Activated T-helper 17 cell treated with anti-CD3 and anti-CD28 coated beads, Interleukin-2, amount 50 U/mL, for 72 hours (primary cell): ENCODE results near the gene SHMT1. TPM values are rescaled to one million over a fixed set of nuclear protein-coding genes. Genes with fewer than 3 reads are reported as not detected.
A peak's percentile ranks its signal among the peaks of the same experiment; 100 is the strongest.
"Not testable (repeated sequence)": the region's sequence is repeated elsewhere in the genome, so short reads cannot be mapped to it uniquely, and the experiment has no call there.

Experiments
- ATAC-seq: fragments of 150-1000 bp; cut with Tn5 transposase; replicated peaks from 2 replicates; pipeline ENCODE4 v1.10.0; 2021; ENCODE audit warnings: mild to moderate bottlenecking, moderate library complexity
- H3K27ac Mint-ChIP-seq: one replicate; pipeline ENCODE4 v1.8.0; 2022; ENCODE audit warnings: mixed read lengths
- H3K27me3 Mint-ChIP-seq: one replicate; pipeline ENCODE4 v1.8.0; 2022; ENCODE audit warnings: mixed read lengths
- H3K36me3 Mint-ChIP-seq: one replicate; pipeline ENCODE4 v1.8.0; 2022; ENCODE audit warnings: low read depth, mild to moderate bottlenecking, mixed read lengths
- H3K4me1 Mint-ChIP-seq: one replicate; pipeline ENCODE4 v1.8.0; 2022; ENCODE audit warnings: mixed read lengths
- H3K4me3 Mint-ChIP-seq: one replicate; pipeline ENCODE4 v1.8.0; 2022; ENCODE audit warnings: mild to moderate bottlenecking, mixed read lengths
- H3K9me3 Mint-ChIP-seq: one replicate; pipeline ENCODE4 v1.8.0; 2022; ENCODE audit warnings: mixed read lengths
- total RNA-seq, 2 donors: library from RNA; stranded (reverse); gene quantifications; one replicate each; pipeline ENCODE4 v1.2.3, GENCODE V29; 2022

SHMT1 gene
- total RNA-seq, result 10 to 100 TPM; 47.0 to 85.6 TPM

DNA sequence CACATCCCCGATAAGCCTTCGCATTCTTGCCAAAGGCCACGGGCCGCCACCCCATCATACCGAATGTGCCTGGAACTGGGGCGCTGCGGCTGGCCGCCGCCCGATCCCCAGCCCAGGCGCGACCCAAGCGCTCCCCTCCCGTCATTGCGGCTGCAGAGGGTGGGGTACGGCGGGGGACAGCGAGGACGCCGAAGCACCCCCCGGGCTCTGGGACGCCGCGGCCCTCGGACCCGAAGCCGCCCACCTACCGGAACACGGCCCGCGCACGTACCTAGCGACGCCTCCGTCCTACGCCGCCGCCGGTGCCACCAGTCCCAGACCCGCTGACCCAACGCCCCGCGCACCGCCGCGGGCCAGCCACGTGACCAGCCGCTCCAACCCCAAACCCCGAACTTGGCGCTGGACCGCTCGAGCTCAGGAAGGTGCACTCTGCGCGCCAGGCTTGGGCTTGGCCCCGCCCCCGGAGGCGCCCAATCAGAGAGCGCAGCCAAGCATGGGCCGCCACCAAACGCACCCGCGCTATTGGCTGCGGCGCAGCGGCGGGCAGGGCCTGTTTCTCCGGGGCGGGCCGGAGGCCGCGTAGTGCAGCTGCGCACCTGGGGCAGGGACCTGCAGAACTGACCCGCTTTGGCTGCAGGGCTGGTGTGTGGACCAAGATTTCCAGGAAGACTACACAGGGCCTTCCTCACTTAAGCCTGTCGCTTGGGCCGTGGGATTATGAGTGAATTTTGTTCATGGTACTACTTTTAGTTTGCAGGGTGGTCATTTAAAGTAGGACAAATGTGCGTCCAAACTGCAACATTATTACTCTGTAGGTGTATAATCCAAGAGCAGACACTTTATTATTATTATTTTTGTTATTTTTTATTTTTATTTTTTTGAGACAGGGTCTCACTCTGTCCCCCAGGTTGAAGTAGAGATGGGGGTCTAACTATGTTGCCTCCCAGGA is at the start of gene SHMT1:
Gene SHMT1 (minus strand): TSS at position 450 of the 949 bp plus-strand sequence. CDS start 7,569 bp downstream, outside the sequence.
- Mint-ChIP-seq H3K27me3 (no peaks in the 10 kb centered on the region), H3K9me3 (no peaks in the 10 kb centered on the region), H3K4me1 (no peaks in the 10 kb centered on the region), H3K36me3 (peaks cover 14% of the 10 kb centered on the region), H3K27ac (peak within 1 kb of the TSS; percentile 62), H3K4me3 (peak within 1 kb of the TSS; percentile 78)
- peak; percentile 100 for ATAC-seq

DNA sequence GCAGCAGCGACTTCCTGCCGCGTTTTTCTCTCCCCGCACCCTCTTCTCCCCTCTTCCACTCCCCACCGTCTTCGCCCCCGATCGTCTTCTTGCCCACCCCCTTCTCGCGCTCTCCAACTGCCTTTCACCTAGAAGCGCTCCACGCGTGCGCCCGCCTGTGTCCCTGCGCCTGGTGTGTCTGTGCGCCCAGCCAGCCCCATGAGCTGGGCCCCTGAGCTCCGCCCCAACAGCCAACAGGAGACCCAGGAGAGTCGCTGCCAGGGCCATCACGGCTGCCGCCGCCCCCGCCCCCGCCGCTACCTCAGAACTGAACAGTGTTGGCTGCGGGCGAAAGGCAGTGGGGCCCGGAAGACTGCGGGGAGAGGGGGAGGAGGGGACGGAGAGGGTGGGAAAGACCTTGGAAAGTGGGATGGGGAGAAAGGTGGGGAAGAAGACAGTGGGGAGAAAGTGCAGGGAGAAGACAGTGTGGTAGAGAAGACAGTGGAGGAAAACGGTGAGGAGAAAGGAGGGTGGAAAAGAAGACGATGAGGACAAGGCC is 48.7 kb upstream of the SHMT1 start:
- peak overlapping the region; percentile 93 for H3K27ac Mint-ChIP-seq
- H3K27me3 Mint-ChIP-seq, result not testable (repeated sequence)

DNA sequence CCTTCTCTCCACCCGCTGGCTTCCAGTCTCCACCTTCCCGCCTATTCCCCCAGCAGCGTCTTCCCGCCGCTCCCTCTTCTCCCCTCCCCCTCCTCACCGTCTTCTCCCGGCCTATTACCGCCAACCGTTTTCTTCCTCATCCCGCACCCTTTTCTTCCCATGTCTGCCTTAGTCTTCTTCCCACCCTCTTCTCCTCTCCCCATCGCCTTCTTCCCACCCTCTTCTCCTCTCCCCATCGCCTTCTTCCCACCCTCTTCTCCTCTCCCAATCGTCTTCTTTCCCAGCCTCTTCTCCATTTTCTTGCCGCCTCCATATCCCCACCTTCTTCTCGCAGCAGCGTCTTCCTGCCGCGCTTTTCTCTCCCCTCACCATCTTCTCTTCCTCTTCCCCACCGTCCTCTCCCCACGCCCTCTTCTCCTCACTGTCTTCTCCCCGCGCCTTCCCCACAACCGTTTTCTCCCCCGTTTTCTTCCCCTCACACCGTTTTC is 48.1 kb upstream of the SHMT1 start:
- not testable (repeated sequence) for H3K4me1 Mint-ChIP-seq, H3K9me3 Mint-ChIP-seq, H3K27me3 Mint-ChIP-seq, H3K36me3 Mint-ChIP-seq
- H3K4me3 Mint-ChIP-seq, result peak overlapping the region; percentile 90
- ATAC-seq, result peak; percentile 59
- H3K27ac Mint-ChIP-seq, result peak overlapping the region; percentile 93

More for the DNA sequence above, 48.7 kb upstream of the SHMT1 start:
- not testable (repeated sequence) for H3K4me1 Mint-ChIP-seq, H3K9me3 Mint-ChIP-seq, H3K36me3 Mint-ChIP-seq
- peak overlapping the region; percentile 90 for H3K4me3 Mint-ChIP-seq
- ATAC-seq, result peak; percentile 98

DNA sequence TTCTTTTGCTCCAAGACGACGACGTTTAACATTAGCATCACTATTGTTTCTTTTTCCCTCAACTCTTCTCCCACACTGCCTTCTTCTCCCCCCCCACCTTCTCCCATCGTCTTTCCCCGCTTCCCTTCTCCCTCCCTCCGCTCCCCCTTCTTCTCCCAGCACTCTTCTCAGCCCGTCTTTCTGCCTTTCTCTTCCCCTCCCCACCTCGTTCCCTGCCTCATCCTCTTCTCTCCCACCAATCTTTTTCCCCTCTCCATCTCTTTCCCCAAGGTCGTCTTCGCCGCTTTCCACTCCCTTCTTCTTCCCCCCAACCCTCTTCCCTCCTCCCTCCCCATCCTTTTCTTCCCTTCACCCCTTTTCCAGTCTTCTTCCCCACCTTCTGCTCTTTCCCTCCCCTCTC is 47.4 kb upstream of the SHMT1 start:
- not testable (repeated sequence) for H3K4me1 Mint-ChIP-seq, ATAC-seq, H3K36me3 Mint-ChIP-seq, H3K9me3 Mint-ChIP-seq, H3K27me3 Mint-ChIP-seq
- Mint-ChIP-seq H3K27ac (peak overlapping the region; percentile 93), H3K4me3 (peak overlapping the region; percentile 90)

DNA sequence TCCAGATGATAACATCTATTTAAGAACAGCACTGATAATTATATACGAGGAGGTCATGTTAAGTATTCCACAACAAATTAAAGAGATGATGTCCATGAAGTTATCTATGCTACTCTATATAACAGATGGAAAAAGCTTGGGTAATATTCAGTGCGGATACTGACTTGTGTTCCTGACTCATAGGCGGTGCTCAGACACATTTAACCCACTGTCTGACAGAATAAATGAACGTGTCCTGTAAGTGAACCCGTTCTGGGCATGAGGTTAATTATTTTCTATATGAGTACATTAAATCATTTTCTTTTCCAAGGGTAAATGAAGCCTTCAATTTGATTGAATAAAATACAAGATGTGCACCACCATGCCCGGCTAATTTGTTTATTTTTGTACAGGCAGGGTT is 46.0 kb upstream of the SHMT1 start:
- H3K36me3 Mint-ChIP-seq, H3K9me3 Mint-ChIP-seq, H3K4me1 Mint-ChIP-seq, H3K27me3 Mint-ChIP-seq, H3K27ac Mint-ChIP-seq, ATAC-seq: not testable (repeated sequence)
- peak overlapping the region; percentile 3 for H3K4me3 Mint-ChIP-seq

DNA sequence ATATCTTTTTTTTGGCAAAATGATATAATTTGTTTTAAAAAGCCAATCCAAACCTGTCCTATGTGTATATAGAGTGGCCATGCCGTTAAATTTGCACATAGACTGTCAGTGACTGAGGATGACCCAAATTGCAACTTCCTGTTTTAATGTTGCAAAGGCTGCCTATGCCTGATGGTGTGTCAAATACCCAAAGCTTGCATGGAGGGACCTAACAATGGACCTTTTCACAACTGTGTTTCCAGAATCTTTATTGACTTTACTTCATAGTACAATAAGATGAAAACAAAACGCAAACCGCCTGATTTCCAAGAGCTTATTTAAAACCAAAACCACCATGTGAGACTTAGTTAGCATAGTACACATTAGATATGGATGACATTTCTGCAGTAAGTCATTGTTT is 45.6 kb upstream of the SHMT1 start:
- not testable (repeated sequence) for H3K9me3 Mint-ChIP-seq, H3K4me1 Mint-ChIP-seq, H3K36me3 Mint-ChIP-seq, H3K27me3 Mint-ChIP-seq, ATAC-seq, H3K27ac Mint-ChIP-seq
- peak overlapping the region; percentile 3 for H3K4me3 Mint-ChIP-seq

DNA sequence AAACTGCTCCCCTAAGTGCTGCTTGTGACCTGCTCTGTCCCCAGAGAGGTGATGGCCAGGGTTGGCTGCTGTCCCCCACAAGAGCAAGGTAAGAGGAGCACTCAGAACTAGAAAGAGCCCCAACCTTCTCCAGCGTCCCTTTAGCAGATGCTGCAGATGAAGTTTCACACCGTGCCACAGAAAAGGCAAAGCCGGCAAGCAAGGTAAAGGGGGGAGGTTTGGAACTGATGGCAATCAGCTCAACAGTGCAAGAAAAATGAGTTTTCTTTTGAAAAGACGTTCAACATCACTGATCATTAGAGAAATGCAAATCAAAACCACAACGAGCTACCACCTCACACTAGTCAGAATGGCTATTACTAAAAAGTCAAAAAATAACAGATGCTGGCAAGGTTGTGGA is 40.3 kb upstream of the SHMT1 start:
- not testable (repeated sequence) for ATAC-seq, H3K27ac Mint-ChIP-seq, H3K4me3 Mint-ChIP-seq, H3K27me3 Mint-ChIP-seq, H3K4me1 Mint-ChIP-seq, H3K36me3 Mint-ChIP-seq, H3K9me3 Mint-ChIP-seq

DNA sequence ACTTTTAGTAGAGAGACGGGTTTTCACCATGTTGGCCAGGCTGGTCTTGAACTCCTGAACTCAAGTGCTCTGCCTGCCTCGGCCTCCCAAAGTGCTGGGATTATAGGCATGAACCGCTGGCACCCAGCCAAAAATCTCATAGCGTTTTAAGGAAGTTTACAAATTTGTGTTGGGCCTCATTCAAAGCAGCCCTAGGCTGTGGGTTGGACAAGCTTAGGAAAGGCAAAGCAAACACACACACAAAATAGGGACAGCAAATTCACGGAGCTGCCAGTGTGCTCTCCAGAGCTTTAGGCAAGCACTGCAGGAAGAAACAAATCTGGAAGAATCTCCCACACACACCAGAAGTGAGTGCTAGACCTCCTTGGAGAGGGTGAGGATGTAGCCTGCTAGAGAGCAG is 39.8 kb upstream of the SHMT1 start:
- ATAC-seq, H3K27ac Mint-ChIP-seq, H3K4me3 Mint-ChIP-seq, H3K36me3 Mint-ChIP-seq, H3K4me1 Mint-ChIP-seq, H3K27me3 Mint-ChIP-seq, H3K9me3 Mint-ChIP-seq: not testable (repeated sequence)

DNA sequence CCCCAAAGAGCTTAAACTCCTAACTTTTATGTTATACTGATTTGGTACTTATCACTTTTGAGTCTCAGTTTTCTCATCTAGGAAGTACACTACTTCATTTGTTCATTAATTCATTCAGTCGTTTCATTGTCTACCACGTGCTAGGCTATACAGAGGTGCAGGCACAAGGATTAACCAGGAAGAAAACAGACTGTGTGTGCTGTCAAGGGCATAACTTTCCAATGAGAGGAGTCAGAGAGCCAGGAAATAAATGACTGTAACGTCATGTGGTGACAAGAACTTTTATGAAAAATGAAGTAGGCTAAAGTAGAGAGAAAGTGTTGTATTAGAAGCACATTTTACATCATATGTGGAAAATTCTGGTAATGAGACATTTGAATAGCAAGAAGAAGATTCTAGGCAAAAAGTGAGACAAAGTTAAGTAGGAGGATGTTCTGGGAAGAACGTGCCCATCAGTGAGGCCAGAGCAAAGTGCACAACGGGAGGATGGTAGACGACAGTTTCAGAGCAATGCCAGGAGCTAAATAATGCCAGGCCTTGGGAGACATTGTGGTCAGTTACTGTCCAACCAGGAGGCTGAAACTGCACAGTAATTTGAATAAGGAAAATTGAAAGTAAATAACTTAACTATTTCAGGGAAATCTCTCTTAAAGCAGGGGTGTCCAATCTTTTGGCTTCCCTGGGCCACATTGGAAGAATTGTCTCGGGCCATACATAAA is 38.7 kb upstream of the SHMT1 start:
- H3K27ac Mint-ChIP-seq, H3K36me3 Mint-ChIP-seq, H3K27me3 Mint-ChIP-seq, H3K9me3 Mint-ChIP-seq, H3K4me1 Mint-ChIP-seq, ATAC-seq, H3K4me3 Mint-ChIP-seq: not testable (repeated sequence)

DNA sequence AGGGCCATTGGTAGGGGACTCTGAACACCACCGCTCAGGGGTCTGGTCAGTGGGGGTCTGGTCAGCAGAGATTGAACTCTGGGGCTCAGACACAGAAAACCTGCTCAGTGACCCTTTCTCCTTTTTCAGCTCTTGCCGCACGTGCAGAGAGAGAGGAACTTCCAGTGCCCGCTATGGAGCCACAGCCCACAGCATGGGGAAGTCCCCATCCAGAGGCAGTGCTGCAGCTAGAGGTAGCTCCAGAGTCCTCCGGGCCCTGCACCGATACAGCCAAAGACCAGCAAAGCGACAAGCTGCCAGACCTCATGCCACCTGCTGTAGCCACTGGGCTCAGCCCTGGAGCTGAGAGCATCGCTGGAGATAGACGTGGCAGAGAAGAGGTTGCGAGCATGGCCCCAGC is 25.4 kb upstream of the SHMT1 start:
- peak; percentile 35 for ATAC-seq
- not testable (repeated sequence) for H3K4me3 Mint-ChIP-seq, H3K27me3 Mint-ChIP-seq, H3K27ac Mint-ChIP-seq, H3K36me3 Mint-ChIP-seq, H3K9me3 Mint-ChIP-seq, H3K4me1 Mint-ChIP-seq

DNA sequence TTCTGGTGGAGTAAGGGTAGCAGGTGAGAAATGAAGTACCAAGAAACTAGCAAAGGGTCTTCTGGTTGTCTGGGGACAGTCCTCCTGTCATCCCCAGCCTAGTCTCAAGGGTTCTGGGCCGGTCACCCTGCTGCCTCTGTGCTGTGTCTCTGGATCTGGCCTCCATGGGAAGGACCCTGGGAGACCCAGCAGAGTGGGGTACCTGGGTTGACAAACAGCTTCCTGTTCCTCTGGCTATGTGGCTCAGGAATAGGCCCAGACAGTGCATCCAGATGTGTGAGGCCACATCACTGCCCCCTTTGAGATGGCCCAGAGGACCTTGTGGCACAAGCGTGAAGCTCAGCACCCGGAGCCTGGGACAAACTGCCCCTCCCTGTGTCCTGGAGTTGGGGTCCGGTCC is 24.9 kb upstream of the SHMT1 start:
- not testable (repeated sequence) for H3K4me3 Mint-ChIP-seq, H3K9me3 Mint-ChIP-seq, H3K4me1 Mint-ChIP-seq, ATAC-seq, H3K27ac Mint-ChIP-seq, H3K36me3 Mint-ChIP-seq, H3K27me3 Mint-ChIP-seq

DNA sequence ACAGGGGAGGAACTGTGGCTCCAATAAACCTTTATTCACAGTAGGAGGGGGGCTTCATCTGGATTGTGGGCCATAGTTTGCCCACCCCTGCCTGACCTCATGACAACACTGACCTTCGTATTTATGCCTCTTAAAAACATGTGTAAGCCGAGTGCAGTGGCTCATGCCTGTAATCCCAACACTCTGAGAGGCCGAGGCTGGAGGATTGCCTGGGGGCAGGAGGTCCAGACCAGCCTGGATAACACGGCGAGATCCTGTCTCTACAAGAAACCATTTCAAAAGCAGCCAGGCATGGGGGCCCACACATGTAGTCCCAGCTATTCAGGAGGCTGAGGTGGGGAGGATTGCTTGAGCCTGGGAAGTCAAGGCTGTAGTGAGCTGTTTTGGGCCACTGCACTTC is 24.2 kb upstream of the SHMT1 start:
- H3K4me3 Mint-ChIP-seq, H3K27ac Mint-ChIP-seq, H3K36me3 Mint-ChIP-seq, H3K27me3 Mint-ChIP-seq, H3K4me1 Mint-ChIP-seq, ATAC-seq, H3K9me3 Mint-ChIP-seq: not testable (repeated sequence)

DNA sequence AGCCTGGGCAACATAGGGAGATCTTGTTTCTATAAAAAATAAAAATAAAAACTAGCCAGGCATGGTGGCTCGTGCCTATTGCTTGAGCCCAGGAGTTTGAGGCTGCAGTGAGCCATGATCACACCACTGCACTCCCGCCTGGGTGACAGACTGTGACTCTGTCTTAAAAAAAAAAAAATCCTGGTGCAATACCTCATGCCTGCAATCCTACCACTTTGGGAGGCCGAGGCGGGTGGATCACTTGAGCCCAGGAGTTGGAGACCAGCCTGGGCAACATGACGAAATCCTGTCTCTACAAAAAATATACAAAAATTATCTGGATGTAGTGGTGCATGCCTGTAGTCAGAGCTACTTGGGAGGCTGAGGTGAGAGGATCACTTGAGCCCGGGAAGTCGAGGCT is 20.9 kb upstream of the SHMT1 start:
- H3K4me1 Mint-ChIP-seq, H3K36me3 Mint-ChIP-seq, H3K27me3 Mint-ChIP-seq, H3K9me3 Mint-ChIP-seq, H3K27ac Mint-ChIP-seq, H3K4me3 Mint-ChIP-seq, ATAC-seq: not testable (repeated sequence)

DNA sequence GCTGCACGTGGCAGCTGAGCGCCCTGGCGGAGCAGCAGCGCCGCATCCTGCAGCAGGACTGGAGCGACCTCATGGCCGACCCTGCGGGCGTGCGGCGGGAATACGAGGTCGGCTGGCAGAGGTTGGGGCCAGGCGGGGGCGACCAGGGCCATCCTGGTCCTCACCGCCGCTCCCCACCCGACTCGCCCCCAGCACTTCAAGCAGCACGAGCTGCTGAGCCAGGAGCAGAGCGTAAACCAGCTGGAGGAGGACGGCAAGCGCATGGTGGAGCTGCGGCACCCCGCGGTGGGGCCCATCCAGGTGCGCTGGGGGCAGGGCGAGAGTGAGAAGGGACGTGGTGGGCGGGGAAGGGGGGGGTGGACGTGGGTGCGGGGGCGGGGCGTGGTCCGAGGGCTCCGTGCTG is 19.7 kb upstream of the SHMT1 start:
- H3K9me3 Mint-ChIP-seq, H3K27me3 Mint-ChIP-seq, H3K27ac Mint-ChIP-seq, H3K4me3 Mint-ChIP-seq, H3K4me1 Mint-ChIP-seq, H3K36me3 Mint-ChIP-seq: not testable (repeated sequence)
- peak; percentile 44 for ATAC-seq
